A673 (cell line): ENCODE data around the gene DYNLT5. TPM values are rescaled to one million over a fixed set of nuclear protein-coding genes. Genes with fewer than 3 reads are reported as not detected.
"Not testable (repeated sequence)": the region's sequence is repeated elsewhere in the genome, so short reads cannot be mapped to it uniquely, and the experiment has no call there.

Source experiments
- BruUV-seq: library from RNA; stranded (reverse); fragments of 400-500 nt; replicated peaks from 2 replicates; lab custom pipeline; 2021; lab: Mats Ljungman, UMichigan
- CTCF ChIA-PET: fragments of 300-600 bp; sonication (Branson Sonifier 250); formaldehyde crosslinking; loops from one replicate; lab custom pipeline; 2022; ENCODE audit warnings: antibody characterized with exemption; lab: Charles Lee
- POLR2A ChIA-PET: fragments of 300-600 bp; sonication (Branson Sonifier 250); formaldehyde crosslinking; loops from one replicate; lab custom pipeline; 2022; ENCODE audit warnings: antibody characterized with exemption; ENCODE audit not compliant: low non-redundant PET; lab: Charles Lee
- DNase-seq: peaks from one replicate; pipeline ENCODE4 v3.0.0-alpha.2; 2015; ENCODE audit warnings: low spot score
- H3K27ac ChIP-seq: fragments of 200-600 bp; sonication (generic); 2 replicates; pipeline ENCODE4 v1.5.1; 2016; ENCODE audit warnings: mixed run types, low read depth, mild to moderate bottlenecking, mixed read lengths, antibody characterized with exemption, low read length; ENCODE audit not compliant: poor library complexity, severe bottlenecking
- H3K27me3 ChIP-seq: fragments of 200-600 bp; sonication (generic); replicated peaks from 2 replicates; pipeline ENCODE4 v1.6.1; 2017; ENCODE audit warnings: mixed run types, low read depth, mild to moderate bottlenecking, mixed read lengths, antibody characterized with exemption, low read length; ENCODE audit not compliant: insufficient read depth, poor library complexity
- H3K36me3 ChIP-seq: fragments of 200-600 bp; sonication (generic); 2 replicates; pipeline ENCODE4 v1.6.1; 2016; ENCODE audit warnings: mixed run types, mild to moderate bottlenecking, mixed read lengths, antibody characterized with exemption, low read length; ENCODE audit not compliant: insufficient read depth, poor library complexity, severe bottlenecking
- H3K4me1 ChIP-seq: fragments of 200-600 bp; sonication (generic); 2 replicates; pipeline ENCODE4 v1.6.1; 2017; ENCODE audit warnings: mixed run types, mild to moderate bottlenecking, mixed read lengths, antibody characterized with exemption, low read length; ENCODE audit not compliant: insufficient read depth, poor library complexity, severe bottlenecking
- H3K4me3 ChIP-seq: fragments of 200-600 bp; sonication (generic); 2 replicates; pipeline ENCODE4 v1.5.1; 2016; ENCODE audit warnings: low read depth, mixed run types, mild to moderate bottlenecking, mixed read lengths, low read length; ENCODE audit not compliant: poor library complexity, severe bottlenecking
- H3K9me3 ChIP-seq: fragments of 200-600 bp; sonication (generic); 2 replicates; pipeline ENCODE4 v1.6.1; 2016; ENCODE audit warnings: mixed run types, low read depth, mild to moderate bottlenecking, mixed read lengths, antibody characterized with exemption, low read length; ENCODE audit not compliant: poor library complexity, severe bottlenecking
- EZH2 ChIP-seq: fragments of 200-600 bp; sonication (generic); IDR thresholded peaks from 2 replicates; pipeline ENCODE4 v1.6.1; 2017; ENCODE audit warnings: borderline replicate concordance, low read depth, mild to moderate bottlenecking, mixed read lengths, antibody characterized with exemption, low read length; ENCODE audit not compliant: poor library complexity, severe bottlenecking
- intact Hi-C: fragments of 100-400 bp; cut with micrococcal nuclease; formaldehyde crosslinking; loops from one replicate; pipeline ENCODE4 v1.10.0; 2022; ENCODE audit not compliant: unreplicated experiment
- total RNA-seq: library from RNA; stranded (reverse); gene quantifications from 2 replicates; pipeline ENCODE4 v1.2.3, GENCODE V29; 2021
- TF ChIP-seq, protein P1 (sequence below): fragments of 300-800, 200-600 bp; sonication (generic); conservative IDR thresholded peaks from 2 replicates; pipeline ENCODE4 v1.5.1; 2017; ENCODE audit warnings: low read depth, mild to moderate bottlenecking, antibody characterized with exemption, low read length, moderate library complexity, mixed read lengths

Gene DYNLT5
- total RNA-seq, 1 experiment from 2014 or later: not detected

DNA sequence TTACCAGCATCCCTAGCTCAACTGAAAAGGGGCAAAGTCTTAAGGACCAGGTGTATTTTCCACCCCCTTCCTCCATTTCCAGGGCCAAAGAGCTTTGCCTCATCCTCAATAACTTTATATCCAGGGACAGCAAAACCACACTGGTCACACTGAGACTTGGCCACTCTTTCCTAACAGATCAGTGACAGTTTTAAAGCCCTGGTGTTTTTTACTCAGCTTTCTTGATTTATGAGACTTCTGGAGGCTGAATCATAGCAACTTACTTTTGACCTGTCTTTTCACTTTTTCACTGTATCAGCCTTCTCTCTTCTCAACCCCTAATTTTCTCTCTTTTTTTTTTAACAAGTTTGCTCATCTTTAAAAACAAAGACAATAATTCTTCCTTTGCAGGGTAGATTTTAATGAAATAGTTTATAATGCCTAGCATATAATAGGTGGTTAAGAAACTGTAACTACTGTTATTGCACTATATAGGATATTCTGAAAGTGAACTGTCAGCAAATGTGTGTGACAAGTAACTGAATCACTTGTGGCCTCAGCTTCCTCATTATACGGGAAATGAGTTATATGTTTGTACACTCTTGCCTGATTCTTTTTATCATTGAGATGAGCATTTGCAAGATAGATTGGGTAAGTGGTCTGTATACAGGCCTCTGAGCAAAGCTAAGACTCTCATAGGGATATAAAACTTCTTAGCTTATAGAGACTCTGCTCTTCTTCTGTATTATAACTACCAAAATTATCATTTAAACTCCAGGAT lies 19.7 kb upstream of the DYNLT5 start:
- Histone ChIP-seq H3K9me3 (no peaks in the 10 kb centered on the region), H3K4me1 (peaks cover 33% of the 10 kb centered on the region), H3K36me3 (no peaks in the 10 kb centered on the region), H3K27ac (peak overlapping the region; percentile 7), H3K27me3 (no peaks in the 10 kb centered on the region), H3K4me3 (no peak overlapping the region)
- intact Hi-C loops: no loop called here
- no peak for TF ChIP-seq EZH2
- TF ChIP-seq, protein P1, sequence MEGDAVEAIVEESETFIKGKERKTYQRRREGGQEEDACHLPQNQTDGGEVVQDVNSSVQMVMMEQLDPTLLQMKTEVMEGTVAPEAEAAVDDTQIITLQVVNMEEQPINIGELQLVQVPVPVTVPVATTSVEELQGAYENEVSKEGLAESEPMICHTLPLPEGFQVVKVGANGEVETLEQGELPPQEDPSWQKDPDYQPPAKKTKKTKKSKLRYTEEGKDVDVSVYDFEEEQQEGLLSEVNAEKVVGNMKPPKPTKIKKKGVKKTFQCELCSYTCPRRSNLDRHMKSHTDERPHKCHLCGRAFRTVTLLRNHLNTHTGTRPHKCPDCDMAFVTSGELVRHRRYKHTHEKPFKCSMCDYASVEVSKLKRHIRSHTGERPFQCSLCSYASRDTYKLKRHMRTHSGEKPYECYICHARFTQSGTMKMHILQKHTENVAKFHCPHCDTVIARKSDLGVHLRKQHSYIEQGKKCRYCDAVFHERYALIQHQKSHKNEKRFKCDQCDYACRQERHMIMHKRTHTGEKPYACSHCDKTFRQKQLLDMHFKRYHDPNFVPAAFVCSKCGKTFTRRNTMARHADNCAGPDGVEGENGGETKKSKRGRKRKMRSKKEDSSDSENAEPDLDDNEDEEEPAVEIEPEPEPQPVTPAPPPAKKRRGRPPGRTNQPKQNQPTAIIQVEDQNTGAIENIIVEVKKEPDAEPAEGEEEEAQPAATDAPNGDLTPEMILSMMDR: no peak
- POLR2A ChIA-PET: no interaction called here
- BruUV-seq: no TSS peak
- CTCF ChIA-PET: no interaction called here
- DNase-seq: no peak

DNA sequence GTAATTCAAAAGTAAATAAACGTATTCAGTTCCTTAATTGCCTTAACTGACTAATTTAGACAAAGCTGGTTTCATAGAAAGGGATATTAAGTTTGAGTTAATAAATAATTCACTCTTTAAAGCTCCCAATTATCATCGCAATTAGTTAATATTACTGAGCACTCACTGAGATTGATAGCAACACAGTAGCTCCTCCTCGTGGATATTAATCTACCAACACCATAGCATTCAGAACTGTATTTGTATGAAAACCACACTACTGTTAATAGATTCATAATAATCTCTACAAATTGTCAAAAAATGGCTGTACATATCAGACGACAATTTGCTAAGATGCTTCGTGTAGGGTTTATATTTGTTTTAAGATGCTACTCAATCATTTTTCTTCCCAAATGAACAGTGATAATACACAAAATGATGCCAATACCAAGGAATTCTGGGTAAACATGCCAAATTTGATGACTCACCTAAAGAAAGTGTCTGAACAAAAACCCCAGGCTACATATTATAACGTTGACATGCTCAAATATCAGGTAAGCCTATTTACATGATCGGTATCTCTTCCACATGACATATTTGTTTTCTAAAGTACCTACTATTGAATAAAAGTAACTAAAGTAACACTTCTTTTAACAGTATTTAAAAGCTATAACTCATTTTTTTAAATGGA lies 18.8 kb upstream of the DYNLT5 start:
- no TSS peak for BruUV-seq
- no peak for TF ChIP-seq EZH2
- TF ChIP-seq, protein P1: peak; percentile 54
- Histone ChIP-seq H3K9me3 (no peaks in the 10 kb centered on the region), H3K27me3 (no peaks in the 10 kb centered on the region), H3K36me3 (no peaks in the 10 kb centered on the region), H3K4me3 (no peak overlapping the region), H3K4me1 (peaks cover 32% of the 10 kb centered on the region), H3K27ac (no peak overlapping the region)
- ChIA-PET POLR2A (no interaction called here), CTCF (interaction anchor here (0.6 to 1.2 kb wide), 2 partner anchors 256 to 630 kb away, joined by 3 to 5 read pairs; no protein-coding TSS in a partner anchor)
- DNase-seq: peak; percentile 32
- intact Hi-C loops: no loop called here

DNA sequence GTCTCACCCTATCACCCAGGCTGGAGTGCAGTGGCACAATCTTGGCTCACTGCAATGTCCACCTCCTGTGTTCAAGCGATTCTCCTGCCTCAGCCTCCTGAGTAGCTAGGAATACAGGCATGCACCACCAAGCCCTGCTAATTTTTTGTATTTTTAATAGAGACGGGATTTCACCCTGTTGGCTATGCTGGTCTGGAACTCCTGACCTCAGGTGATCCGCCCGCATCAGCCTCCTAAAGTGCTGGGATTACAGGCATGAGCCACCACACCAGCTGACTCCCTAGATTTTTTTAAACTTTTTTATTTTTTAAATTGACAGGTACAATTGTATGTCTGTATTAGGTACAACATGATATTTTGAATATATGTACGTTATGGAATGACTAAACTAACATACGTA lies 17.7 kb upstream of the DYNLT5 start:
- H3K4me1 ChIP-seq: peaks cover 21% of the 10 kb centered on the region
- H3K27ac ChIP-seq, H3K9me3 ChIP-seq, H3K27me3 ChIP-seq, DNase-seq, intact Hi-C loops, POLR2A ChIA-PET, CTCF ChIA-PET, BruUV-seq, H3K4me3 ChIP-seq, H3K36me3 ChIP-seq: not testable (repeated sequence)
